Endothelial cell of umbilical vein (primary cell): ENCODE results near the gene LMX1A. TPM values are rescaled to one million over a fixed set of nuclear protein-coding genes. Genes with fewer than 3 reads are reported as not detected.

Experiments
- BruUV-seq: library from RNA; stranded (reverse); fragments of 400-500 nt; replicated peaks from 2 replicates; lab custom pipeline; 2021; lab: Mats Ljungman, UMichigan
- CTCF ChIA-PET: fragments of 300-600, 350-600 bp; sonication (Branson Sonifier 250); formaldehyde crosslinking; loops from one replicate; lab custom pipeline; 2021; ENCODE audit warnings: antibody characterized with exemption, inconsistent platforms; lab: Charles Lee
- POLR2A ChIA-PET: fragments of 300-600, 350-600 bp; sonication (Branson Sonifier 250); formaldehyde crosslinking; loops from one replicate; lab custom pipeline; 2021; ENCODE audit warnings: antibody characterized with exemption, inconsistent platforms; lab: Charles Lee
- DNase-seq: peaks from one replicate; pipeline ENCODE4 v3.0.0-alpha.2; 2011; ENCODE audit warnings: low read depth, low spot score
- FAIRE-seq: peaks from 2 replicates; lab custom pipeline; 2011; peaks lifted over from hg19 to GRCh38; lab: Jason Lieb, UNC
- H2AFZ ChIP-seq: 2 replicates; pipeline ENCODE4 v1.6.0; 2012; ENCODE audit warnings: low read depth, low read length, control low read depth, inconsistent platforms
- H3K27ac ChIP-seq: 2 replicates; pipeline ENCODE4 v1.5.1; 2011; ENCODE audit warnings: low read depth, mild to moderate bottlenecking, control low read depth, low read length, moderate library complexity; ENCODE audit not compliant: insufficient read depth
- H3K27me3 ChIP-seq, 2 experiments: 2 replicates each; pipeline versions ENCODE4 v1.6.0 to v1.6.1; 2011; ENCODE audit warnings: low read length in 2 of 2, mixed read lengths in 1 of 2; ENCODE audit not compliant: control insufficient read depth in 2 of 2, insufficient read depth in 2 of 2
- H3K36me3 ChIP-seq, 2 experiments: 2 replicates in 1 of 2; 3 replicates in 1 of 2; pipeline ENCODE4 v1.5.1; 2011; ENCODE audit warnings: low read length in 2 of 2, mild to moderate bottlenecking in 1 of 2, moderate library complexity in 1 of 2; ENCODE audit not compliant: control insufficient read depth in 2 of 2, insufficient read depth in 2 of 2; ENCODE audit errors: extremely low read depth in 1 of 2
- H3K4me1 ChIP-seq: 3 replicates; pipeline ENCODE4 v1.5.1; 2011; ENCODE audit warnings: mild to moderate bottlenecking, low read length; ENCODE audit not compliant: control insufficient read depth, insufficient read depth; ENCODE audit errors: extremely low read depth
- H3K4me2 ChIP-seq: 2 replicates; pipeline ENCODE4 v1.6.1; 2011; ENCODE audit warnings: low read length, control low read depth, mixed read lengths; ENCODE audit not compliant: insufficient read depth
- H3K4me3 ChIP-seq, 3 experiments: fragments of 200-600 bp in 1 of 3; sonication (generic), shearing (Covaris generic) in 1 of 3; replicated peaks in 1 of 3; 2 replicates each; pipeline ENCODE4 v1.5.1; 2011 to 2016; ENCODE audit warnings: control low read depth in 3 of 3, low read length in 3 of 3, mild to moderate bottlenecking in 2 of 3, inconsistent platforms in 1 of 3, low read depth in 1 of 3, moderate library complexity in 1 of 3; ENCODE audit not compliant: insufficient read depth in 1 of 3
- H3K79me2 ChIP-seq: 2 replicates; pipeline ENCODE4 v1.6.0; 2012; ENCODE audit warnings: low read length, inconsistent platforms; ENCODE audit not compliant: control insufficient read depth, insufficient read depth
- H3K9ac ChIP-seq: replicated peaks from 2 replicates; pipeline ENCODE3; 2011; ENCODE audit warnings: low read length, control low read depth; ENCODE audit not compliant: insufficient read depth; ENCODE audit errors: extremely low read depth
- H3K9me1 ChIP-seq: replicated peaks from 3 replicates; pipeline ENCODE4 v1.6.0; 2011; ENCODE audit warnings: mild to moderate bottlenecking, low read length; ENCODE audit not compliant: control insufficient read depth, insufficient read depth; ENCODE audit errors: extremely low read depth
- H3K9me3 ChIP-seq: replicated peaks from 2 replicates; pipeline ENCODE4 v1.5.1; 2012; ENCODE audit warnings: low read length, inconsistent platforms; ENCODE audit not compliant: control insufficient read depth, insufficient read depth
- H4K20me1 ChIP-seq: replicated peaks from 2 replicates; pipeline ENCODE3; 2011; ENCODE audit warnings: mild to moderate bottlenecking, low read length; ENCODE audit not compliant: control insufficient read depth, insufficient read depth; ENCODE audit errors: extremely low read depth
- EZH2 ChIP-seq: IDR thresholded peaks from 2 replicates; pipeline ENCODE4 v1.6.1; 2012; ENCODE audit warnings: borderline replicate concordance, low read depth, mild to moderate bottlenecking, moderate library complexity, low read length, inconsistent platforms; ENCODE audit not compliant: severe bottlenecking
- FOS ChIP-seq: IDR thresholded peaks from 2 replicates; pipeline ENCODE4 v1.6.1; 2011; ENCODE audit warnings: mild to moderate bottlenecking, low read length, moderate library complexity, borderline replicate concordance; ENCODE audit not compliant: insufficient read depth
- MYC ChIP-seq: IDR thresholded peaks from one replicate; pipeline ENCODE4 v1.6.1; 2011; ENCODE audit warnings: mild to moderate bottlenecking, low read depth, low read length
- POLR2A ChIP-seq: IDR thresholded peaks from 2 replicates; pipeline ENCODE4 v1.6.1; 2012; ENCODE audit warnings: low read depth, mild to moderate bottlenecking, control low read depth, low read length
- POLR2AphosphoS5 ChIP-seq: IDR thresholded peaks from 2 replicates; pipeline ENCODE4 v1.6.1; 2012; ENCODE audit warnings: low read depth, mild to moderate bottlenecking, control low read depth, low read length, moderate library complexity; ENCODE audit not compliant: insufficient read depth
- dilution Hi-C: fragments of 300-500 bp; cut with MboI; formaldehyde crosslinking; loops from one replicate; pipeline ENCODE4 v1.15.0; 2019; ENCODE audit warnings: low sequenced_read_pairs; ENCODE audit not compliant: extremely low pct_ligation_motif_present
- intact Hi-C: fragments of 100-400 bp; cut with micrococcal nuclease; formaldehyde crosslinking; loops from one replicate; pipeline ENCODE4 v1.10.0; 2022
- polyA plus RNA-seq, 4 experiments: library from polyadenylated mRNA; depleted of rRNA in 3 of 4; stranded (reverse) in 3 of 4; unstranded in 1 of 4; fragments of >200 nt; gene quantifications; 2 replicates each; pipeline versions ENCODE4 v1.2.1 to v1.2.3, GENCODE V29; 2011 to 2012; ENCODE audit warnings: missing spikeins in 1 of 4
- total RNA-seq: library from RNA; stranded (reverse); gene quantifications from 2 replicates; pipeline ENCODE4 v1.2.3, GENCODE V29; 2021
- TF ChIP-seq, protein P1 (sequence below), 2 donors: IDR thresholded peaks; 1 replicate in 1 of 2; 2 replicates in 1 of 2; pipeline ENCODE4 v1.5.1; 2011; ENCODE audit warnings: low read length in 2 of 2, mild to moderate bottlenecking in 2 of 2, moderate library complexity in 2 of 2, control low read depth in 1 of 2, inconsistent platforms in 1 of 2, low read depth in 1 of 2; ENCODE audit not compliant: insufficient read depth in 1 of 2; ENCODE audit errors: extremely low read depth in 1 of 2
- TF ChIP-seq, protein P2 (sequence below): IDR thresholded peaks from 2 replicates; pipeline ENCODE4 v1.6.1; 2011; ENCODE audit not compliant: insufficient read depth, insufficient read length

LMX1A gene
- total and polyA plus RNA-seq, 2 donors (not counting 3 experiments of a cell fraction or from before 2014, with no cell fraction given): not detected

DNA sequence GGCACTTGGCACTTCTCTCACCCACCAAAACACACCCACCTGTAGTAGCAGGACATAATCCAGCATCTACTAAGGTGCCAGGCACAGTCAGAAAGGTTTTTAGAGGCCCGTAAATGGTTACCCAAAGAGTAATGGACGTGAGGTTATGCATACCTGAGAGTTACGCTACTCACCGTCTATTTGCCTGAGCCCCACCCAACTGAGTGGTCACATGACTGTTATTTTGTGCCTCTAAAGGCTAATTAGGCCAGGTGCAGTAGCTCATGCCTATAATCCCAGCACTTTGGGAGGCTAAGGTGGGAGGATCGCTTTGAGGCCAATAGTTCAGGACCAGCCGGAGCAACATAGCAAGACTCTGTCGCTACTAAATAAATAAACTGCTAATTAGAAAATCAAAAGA is 11.0 kb downstream of the LMX1A start:
- ChIA-PET POLR2A (no interaction called here), CTCF (interaction anchor here (2.2 kb wide), 1 partner anchor 22 kb away, joined by 6 read pairs; no protein-coding TSS in a partner anchor)
- TF ChIP-seq POLR2AphosphoS5 (no peak), EZH2 (no peak), POLR2A (no peak), FOS (no peak), MYC (no peak)
- TF ChIP-seq, protein P1, sequence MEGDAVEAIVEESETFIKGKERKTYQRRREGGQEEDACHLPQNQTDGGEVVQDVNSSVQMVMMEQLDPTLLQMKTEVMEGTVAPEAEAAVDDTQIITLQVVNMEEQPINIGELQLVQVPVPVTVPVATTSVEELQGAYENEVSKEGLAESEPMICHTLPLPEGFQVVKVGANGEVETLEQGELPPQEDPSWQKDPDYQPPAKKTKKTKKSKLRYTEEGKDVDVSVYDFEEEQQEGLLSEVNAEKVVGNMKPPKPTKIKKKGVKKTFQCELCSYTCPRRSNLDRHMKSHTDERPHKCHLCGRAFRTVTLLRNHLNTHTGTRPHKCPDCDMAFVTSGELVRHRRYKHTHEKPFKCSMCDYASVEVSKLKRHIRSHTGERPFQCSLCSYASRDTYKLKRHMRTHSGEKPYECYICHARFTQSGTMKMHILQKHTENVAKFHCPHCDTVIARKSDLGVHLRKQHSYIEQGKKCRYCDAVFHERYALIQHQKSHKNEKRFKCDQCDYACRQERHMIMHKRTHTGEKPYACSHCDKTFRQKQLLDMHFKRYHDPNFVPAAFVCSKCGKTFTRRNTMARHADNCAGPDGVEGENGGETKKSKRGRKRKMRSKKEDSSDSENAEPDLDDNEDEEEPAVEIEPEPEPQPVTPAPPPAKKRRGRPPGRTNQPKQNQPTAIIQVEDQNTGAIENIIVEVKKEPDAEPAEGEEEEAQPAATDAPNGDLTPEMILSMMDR (IDR thresholded peaks at IDR 0.05; ENCODE audit: extremely low read depth in 1 of 2, insufficient read depth in 1 of 2, low read depth in 1 of 2, low read length in 2 of 2): no peak
- TF ChIP-seq, protein P2, sequence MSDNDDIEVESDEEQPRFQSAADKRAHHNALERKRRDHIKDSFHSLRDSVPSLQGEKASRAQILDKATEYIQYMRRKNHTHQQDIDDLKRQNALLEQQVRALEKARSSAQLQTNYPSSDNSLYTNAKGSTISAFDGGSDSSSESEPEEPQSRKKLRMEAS: no peak
- H3K4me1 ChIP-seq: no peaks in the 10 kb centered on the region
- H3K9me3 ChIP-seq: no peaks in the 10 kb centered on the region
- DNase-seq (no peak), FAIRE-seq (no peak)
- no peaks in the 10 kb centered on the region for H4K20me1 ChIP-seq
- H3K9ac ChIP-seq: no peak overlapping the region
- H3K4me3 ChIP-seq: no peak overlapping the region
- dilution Hi-C loops: no loop called here
- no peaks in the 10 kb centered on the region for H3K9me1 ChIP-seq
- BruUV-seq: no TSS peak
- intact Hi-C loops: no loop called here
- no peak overlapping the region for H3K4me2 ChIP-seq
- peaks cover 26 to 37% of the 10 kb centered on the region in 2 experiments for H3K27me3 ChIP-seq
- H3K36me3 ChIP-seq: no peaks in the 10 kb centered on the region
- no peak overlapping the region for H3K27ac ChIP-seq
- no peaks in the 10 kb centered on the region for H3K79me2 ChIP-seq
- no peak overlapping the region for H2AFZ ChIP-seq
